ENCODE data around the gene SPATA46. TPM values are rescaled to one million over a fixed set of nuclear protein-coding genes. Genes with fewer than 3 reads are reported as not detected.

The SPATA46 gene
- total RNA-seq, 2 experiments from 2014 or later, result not detected

GRCh38 chr1:162372159-162373071 is 4.2 kb downstream of the SPATA46 start:
- Mint-ChIP-seq H3K27me3 (no peaks in the 10 kb centered on the region), H3K27ac (no peak overlapping the region), H3K36me3 (no peaks in the 10 kb centered on the region), H3K4me1 (no peaks in the 10 kb centered on the region), H3K9me3 (no peaks in the 10 kb centered on the region), H3K4me3 (no peak overlapping the region)
- DNase-seq, result no peak

GRCh38 chr1:162371611-162372010 is 5.0 kb downstream of the SPATA46 start:
- DNase-seq, result no peak
- H3K27me3 Mint-ChIP-seq, result no peaks in the 10 kb centered on the region
- no peaks in the 10 kb centered on the region for H3K4me1 Mint-ChIP-seq
- no peak overlapping the region for H3K27ac Mint-ChIP-seq
- no peak overlapping the region for H3K4me3 Mint-ChIP-seq
- H3K36me3 Mint-ChIP-seq, result no peaks in the 10 kb centered on the region
- H3K9me3 Mint-ChIP-seq, result no peaks in the 10 kb centered on the region

- no peaks in the 10 kb centered on the region for H3K27me3 Mint-ChIP-seq
- DNase-seq, result no peak
- H3K36me3 Mint-ChIP-seq, result no peaks in the 10 kb centered on the region
- no peak overlapping the region for H3K27ac Mint-ChIP-seq
- H3K4me3 Mint-ChIP-seq, result no peak overlapping the region
- no peaks in the 10 kb centered on the region for H3K9me3 Mint-ChIP-seq
- no peaks in the 10 kb centered on the region for H3K4me1 Mint-ChIP-seq
Observed at GRCh38 chr1:162370721-162371120, 5.9 kb downstream of the SPATA46 start.

- no peaks in the 10 kb centered on the region for H3K4me1 Mint-ChIP-seq
- no peak overlapping the region for H3K27ac Mint-ChIP-seq
- no peaks in the 10 kb centered on the region for H3K27me3 Mint-ChIP-seq
- H3K9me3 Mint-ChIP-seq, result no peaks in the 10 kb centered on the region
- no peak for DNase-seq
- H3K4me3 Mint-ChIP-seq, result no peak overlapping the region
- H3K36me3 Mint-ChIP-seq, result no peaks in the 10 kb centered on the region
Observed at GRCh38 chr1:162370161-162370560, 6.5 kb downstream of the SPATA46 start.

GRCh38 chr1:162369571-162369970 is 7.1 kb downstream of the SPATA46 start:
- Mint-ChIP-seq H3K27me3 (no peaks in the 10 kb centered on the region), H3K4me1 (no peaks in the 10 kb centered on the region), H3K9me3 (no peaks in the 10 kb centered on the region), H3K4me3 (no peak overlapping the region), H3K27ac (no peak overlapping the region), H3K36me3 (no peaks in the 10 kb centered on the region)
- DNase-seq, result no peak

GRCh38 chr1:162368451-162368850 is 8.2 kb downstream of the SPATA46 start:
- Mint-ChIP-seq H3K4me3 (no peak overlapping the region), H3K27me3 (no peaks in the 10 kb centered on the region), H3K9me3 (no peaks in the 10 kb centered on the region), H3K36me3 (no peaks in the 10 kb centered on the region), H3K27ac (no peak overlapping the region), H3K4me1 (no peaks in the 10 kb centered on the region)
- no peak for DNase-seq

GRCh38 chr1:162367772-162368171 is 8.9 kb downstream of the SPATA46 start:
- H3K4me1 Mint-ChIP-seq, result no peaks in the 10 kb centered on the region
- H3K36me3 Mint-ChIP-seq, result no peaks in the 10 kb centered on the region
- DNase-seq, result no peak
- no peak overlapping the region for H3K27ac Mint-ChIP-seq
- no peak overlapping the region for H3K4me3 Mint-ChIP-seq
- H3K9me3 Mint-ChIP-seq, result no peaks in the 10 kb centered on the region
- H3K27me3 Mint-ChIP-seq, result no peaks in the 10 kb centered on the region

GRCh38 chr1:162367073-162367472 is 9.6 kb downstream of the SPATA46 start:
- Mint-ChIP-seq H3K36me3 (no peaks in the 10 kb centered on the region), H3K9me3 (no peaks in the 10 kb centered on the region), H3K27me3 (no peaks in the 10 kb centered on the region), H3K27ac (no peak overlapping the region), H3K4me1 (no peaks in the 10 kb centered on the region), H3K4me3 (no peak overlapping the region)
- no peak for DNase-seq

GRCh38 chr1:162366671-162367070 is 10.0 kb downstream of the SPATA46 start:
- Mint-ChIP-seq H3K4me3 (no peak overlapping the region), H3K4me1 (no peaks in the 10 kb centered on the region), H3K36me3 (no peaks in the 10 kb centered on the region), H3K9me3 (no peaks in the 10 kb centered on the region), H3K27ac (no peak overlapping the region), H3K27me3 (no peaks in the 10 kb centered on the region)
- DNase-seq, result no peak

- Mint-ChIP-seq H3K27me3 (no peaks in the 10 kb centered on the region), H3K36me3 (no peaks in the 10 kb centered on the region), H3K4me3 (no peak overlapping the region), H3K27ac (no peak overlapping the region), H3K4me1 (no peaks in the 10 kb centered on the region), H3K9me3 (no peaks in the 10 kb centered on the region)
- no peak for DNase-seq
Observed at GRCh38 chr1:162366149-162366548, 10.5 kb downstream of the SPATA46 start.

GRCh38 chr1:162365284-162366020 is 11.2 kb downstream of the SPATA46 start:
- no peaks in the 10 kb centered on the region for H3K4me1 Mint-ChIP-seq
- no peaks in the 10 kb centered on the region for H3K36me3 Mint-ChIP-seq
- no peak overlapping the region for H3K4me3 Mint-ChIP-seq
- H3K27ac Mint-ChIP-seq, result no peak overlapping the region
- no peaks in the 10 kb centered on the region for H3K9me3 Mint-ChIP-seq
- no peaks in the 10 kb centered on the region for H3K27me3 Mint-ChIP-seq
- DNase-seq, result no peak

- Mint-ChIP-seq H3K9me3 (no peaks in the 10 kb centered on the region), H3K4me3 (no peak overlapping the region)
- DNase-seq, result no peak
Observed at GRCh38 chr1:162364498-162364897, 12.2 kb downstream of the SPATA46 start.

GRCh38 chr1:162363823-162364222 is 12.8 kb downstream of the SPATA46 start:
- Mint-ChIP-seq H3K27ac (no peak overlapping the region), H3K27me3 (no peaks in the 10 kb centered on the region), H3K4me1 (no peaks in the 10 kb centered on the region), H3K4me3 (no peak overlapping the region), H3K9me3 (no peaks in the 10 kb centered on the region), H3K36me3 (no peaks in the 10 kb centered on the region)
- DNase-seq, result no peak

More at GRCh38 chr1:162364498-162364897, 12.2 kb downstream of the SPATA46 start:
- H3K4me1 Mint-ChIP-seq, result no peaks in the 10 kb centered on the region
- no peaks in the 10 kb centered on the region for H3K27me3 Mint-ChIP-seq
- H3K27ac Mint-ChIP-seq, result no peak overlapping the region
- no peaks in the 10 kb centered on the region for H3K36me3 Mint-ChIP-seq

- Mint-ChIP-seq H3K27me3 (peaks cover 7% of the 10 kb centered on the region), H3K4me1 (no peaks in the 10 kb centered on the region), H3K9me3 (no peaks in the 10 kb centered on the region), H3K36me3 (no peaks in the 10 kb centered on the region), H3K4me3 (no peak overlapping the region), H3K27ac (no peak overlapping the region)
- DNase-seq, result no peak
Observed at GRCh38 chr1:162361349-162361748, 15.3 kb downstream of the SPATA46 start.

- DNase-seq, result no peak
- Mint-ChIP-seq H3K36me3 (no peaks in the 10 kb centered on the region), H3K27ac (no peak overlapping the region), H3K27me3 (peaks cover 7% of the 10 kb centered on the region), H3K4me3 (no peak overlapping the region), H3K4me1 (no peaks in the 10 kb centered on the region), H3K9me3 (no peaks in the 10 kb centered on the region)
Observed at GRCh38 chr1:162360874-162361260, 15.8 kb downstream of the SPATA46 start.
